NOMO-1 treated with dmso at 0.1 percent for 144 hours (cell line): ENCODE results near the gene PIP4K2A.

Experiments used
- DNase-seq: peaks from one replicate; lab custom pipeline; 2025; ENCODE audit not compliant: unreplicated experiment; lab: John Stamatoyannopoulos, UW

The PIP4K2A gene

GRCh38 chr10:22604344-22605126, 109.8 kb downstream of the PIP4K2A start:
- no peak for DNase-seq

- no peak for DNase-seq
These were observed 110.8 kb downstream of the PIP4K2A start for GRCh38 chr10:22603581-22603980.

GRCh38 chr10:22601618-22602017, 112.8 kb downstream of the PIP4K2A start:
- no peak for DNase-seq

DNA sequence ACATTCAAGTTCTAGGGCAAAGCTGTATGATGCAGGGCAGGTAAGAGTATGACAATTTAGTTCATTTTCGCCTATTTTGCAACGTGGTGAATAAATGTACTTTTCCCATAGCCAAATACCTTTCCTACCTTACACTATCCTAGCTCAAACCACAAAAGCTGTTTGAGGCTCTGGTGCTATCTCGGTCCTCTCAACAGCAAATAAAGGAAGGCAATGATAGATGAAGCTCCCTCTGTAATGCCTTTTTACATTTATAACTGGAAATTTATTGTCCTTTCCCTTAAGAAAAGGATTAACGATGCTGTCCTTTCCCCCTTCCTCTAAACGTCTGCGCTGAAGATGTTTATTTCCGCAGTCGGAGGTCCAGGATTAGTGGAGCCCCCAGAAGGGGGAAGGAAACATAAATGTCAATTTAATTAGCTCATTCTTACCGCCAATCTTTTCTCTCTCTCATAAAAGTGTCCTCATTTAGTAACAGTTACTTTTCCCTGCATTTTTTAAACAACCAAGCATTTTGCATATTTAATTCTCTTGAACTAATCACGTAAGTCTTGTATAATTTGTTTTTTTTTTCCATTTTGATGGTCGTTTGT, 114.6 kb downstream of the PIP4K2A start:
- no peak for DNase-seq

DNA sequence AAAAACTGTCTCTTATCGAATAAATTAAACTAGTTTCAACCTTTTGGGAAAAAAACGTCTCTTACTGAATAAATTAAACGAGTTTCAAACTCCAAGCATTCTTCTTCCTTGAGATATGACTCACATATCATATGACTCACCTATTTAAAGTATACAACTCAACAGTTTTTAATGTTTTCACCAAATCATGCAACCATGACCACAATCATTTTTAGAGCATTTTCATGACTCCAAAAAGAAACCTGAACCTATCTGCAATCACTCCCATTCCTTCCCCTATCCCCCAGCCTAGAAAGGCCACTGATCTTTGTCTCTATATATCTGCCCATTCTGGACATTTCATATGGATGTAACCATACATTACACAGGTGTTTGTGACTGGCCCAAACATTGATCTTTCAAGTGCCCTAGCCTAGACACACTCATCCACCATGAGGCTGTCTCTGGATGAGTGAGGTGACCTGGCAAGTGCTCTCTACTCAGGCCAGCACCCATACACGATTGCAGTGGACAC, 115.3 kb downstream of the PIP4K2A start:
- DNase-seq: no peak

DNA sequence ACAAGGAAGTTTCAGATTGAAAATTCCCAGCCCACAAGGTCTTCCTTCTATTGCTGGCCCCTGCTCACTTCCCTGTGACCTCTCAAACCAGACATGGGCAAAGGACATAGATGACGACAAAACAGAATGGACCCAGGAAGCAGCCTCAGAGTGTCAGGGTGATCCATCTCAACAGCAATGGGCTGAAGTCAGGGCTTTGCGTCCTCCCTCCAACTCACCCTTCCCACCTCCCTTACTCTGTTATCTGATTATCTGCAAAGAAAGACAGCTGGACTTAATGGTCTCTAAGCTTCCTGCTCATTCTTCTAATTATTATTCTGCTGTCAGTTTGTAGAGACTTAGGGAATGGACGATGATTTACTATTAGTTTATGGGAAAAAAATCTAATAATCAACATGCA, 115.9 kb downstream of the PIP4K2A start:
- no peak for DNase-seq

DNA sequence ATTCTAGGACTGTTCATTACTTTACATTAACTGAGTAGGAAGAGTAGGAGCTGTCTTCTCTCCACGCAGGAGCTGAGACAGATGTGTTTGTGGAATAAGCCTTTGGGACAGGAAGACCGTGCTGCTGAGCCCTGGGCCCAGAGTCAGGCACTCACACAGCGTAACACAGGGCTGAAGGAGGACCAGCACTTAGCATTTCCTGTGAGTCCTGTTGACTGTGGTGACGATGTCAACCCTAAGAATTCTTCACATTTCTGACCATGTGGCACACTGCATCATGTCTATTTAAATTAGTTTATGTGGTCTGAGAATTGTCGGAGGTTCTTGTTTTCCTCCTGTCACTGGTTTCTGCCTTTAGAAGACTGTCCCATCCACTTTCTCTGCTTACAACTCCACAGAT, 117.2 kb downstream of the PIP4K2A start:
- DNase-seq: no peak

- DNase-seq: no peak
These were observed 120.7 kb downstream of the PIP4K2A start for GRCh38 chr10:22593636-22594198.

DNA sequence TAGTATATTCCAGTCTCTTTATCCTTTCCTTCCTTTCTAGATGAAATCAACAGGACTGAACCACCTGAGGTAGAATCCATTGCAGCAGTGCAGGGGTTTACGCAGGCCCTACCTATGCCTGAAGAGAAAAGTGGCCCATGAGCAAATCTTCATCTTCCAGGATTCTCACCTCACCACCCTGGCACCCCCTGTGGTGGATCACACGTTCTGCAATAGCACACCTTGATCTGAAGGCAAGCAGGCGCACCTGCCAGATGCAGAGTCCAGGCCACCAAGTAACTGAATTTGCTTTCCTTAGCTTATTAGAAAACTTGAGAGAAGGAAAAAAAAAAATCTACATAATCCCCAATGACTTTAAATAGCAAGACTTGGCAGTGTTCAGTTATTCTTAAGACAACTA, 121.4 kb downstream of the PIP4K2A start:
- no peak for DNase-seq

DNA sequence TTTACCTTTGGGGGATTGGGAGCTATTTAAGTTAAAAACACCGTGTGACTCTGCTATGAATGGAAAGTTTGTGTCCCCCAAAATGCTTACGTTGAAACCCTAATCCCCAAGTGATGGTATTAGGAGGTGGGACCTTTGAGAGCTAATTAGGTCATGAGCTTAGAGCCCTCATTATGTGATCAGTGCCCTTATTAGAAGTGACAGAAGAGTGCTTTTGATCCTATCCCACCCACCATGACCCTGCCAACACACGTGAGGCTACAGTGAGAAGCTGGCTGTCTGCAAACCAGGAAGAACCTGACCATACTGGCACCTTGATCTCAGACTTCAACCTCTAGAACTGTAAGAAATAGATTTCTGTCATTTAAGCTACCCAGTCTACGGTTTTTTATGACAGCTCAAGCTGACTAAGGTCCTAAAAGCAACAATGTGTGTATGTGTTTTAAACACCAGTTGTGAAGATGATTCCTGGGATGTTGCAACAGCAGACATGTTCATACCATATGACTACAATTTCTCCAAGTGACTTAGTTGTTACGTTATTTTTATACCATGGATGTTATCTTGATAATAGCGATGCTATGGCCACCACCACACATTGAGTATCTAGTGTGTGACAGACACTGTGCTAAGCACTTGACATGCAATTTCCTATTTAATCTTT, 124.4 kb downstream of the PIP4K2A start:
- no peak for DNase-seq

DNA sequence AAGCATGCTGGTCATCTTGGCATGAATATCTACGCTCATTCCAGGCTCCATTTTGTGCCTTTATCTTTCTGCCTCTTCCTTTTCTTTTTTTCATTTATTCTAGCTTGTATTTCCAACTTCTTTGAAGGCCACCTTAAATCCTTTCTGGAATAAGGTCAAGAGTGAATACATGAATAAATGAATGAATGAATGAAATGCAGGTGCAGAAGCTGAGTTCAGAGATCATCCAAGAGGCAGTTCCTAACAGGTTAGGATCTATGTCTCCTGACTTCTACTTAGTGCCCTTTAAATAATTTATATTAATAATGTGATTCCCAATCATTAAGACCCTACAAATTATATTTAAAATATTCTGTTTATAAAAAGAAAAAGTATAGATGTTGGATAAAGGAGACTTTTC, 125.9 kb downstream of the PIP4K2A start:
- no peak for DNase-seq

GRCh38 chr10:22583683-22584082, 130.7 kb downstream of the PIP4K2A start:
- DNase-seq: no peak

DNA sequence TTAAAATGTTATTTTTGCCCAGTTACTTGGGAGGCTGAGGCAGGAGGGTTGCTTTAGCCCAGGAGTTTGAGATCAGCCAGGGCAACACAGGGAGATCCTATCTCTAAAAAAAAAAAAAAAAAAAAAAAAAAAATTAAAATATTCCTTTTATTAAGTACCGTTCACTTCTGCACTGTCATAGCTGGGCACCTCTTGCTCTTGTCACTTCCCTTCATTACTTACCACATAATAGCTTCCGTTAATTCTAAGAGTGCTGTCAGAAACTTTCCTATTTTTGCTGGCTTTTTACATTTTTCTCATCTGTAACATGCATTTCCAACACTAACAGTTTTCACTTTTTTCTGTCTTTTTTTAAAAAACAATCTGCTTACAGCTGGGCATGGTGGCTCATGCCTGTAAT, 132.9 kb downstream of the PIP4K2A start:
- DNase-seq: peak; percentile 9

DNA sequence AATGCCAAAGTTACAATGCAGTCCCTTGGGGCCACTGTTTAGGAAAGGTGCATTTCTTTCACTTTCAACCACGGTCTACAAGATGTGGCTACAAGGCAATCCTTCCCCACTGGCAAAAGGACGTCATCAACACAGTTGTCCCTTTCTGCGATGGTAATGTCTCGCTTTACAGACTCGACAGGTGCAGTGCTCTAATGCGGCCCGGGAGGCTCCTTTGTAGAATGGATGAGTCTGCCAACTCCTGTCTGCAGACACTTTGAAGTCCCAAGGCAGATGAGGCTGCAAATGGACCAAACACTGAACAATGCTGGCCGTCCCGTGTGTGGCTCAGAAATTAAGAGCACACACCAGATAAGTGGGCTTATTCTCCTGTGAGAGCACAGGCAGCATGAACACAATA, 133.7 kb downstream of the PIP4K2A start:
- no peak for DNase-seq

- no peak for DNase-seq
These were observed 134.6 kb downstream of the PIP4K2A start for GRCh38 chr10:22579826-22580225.

DNA sequence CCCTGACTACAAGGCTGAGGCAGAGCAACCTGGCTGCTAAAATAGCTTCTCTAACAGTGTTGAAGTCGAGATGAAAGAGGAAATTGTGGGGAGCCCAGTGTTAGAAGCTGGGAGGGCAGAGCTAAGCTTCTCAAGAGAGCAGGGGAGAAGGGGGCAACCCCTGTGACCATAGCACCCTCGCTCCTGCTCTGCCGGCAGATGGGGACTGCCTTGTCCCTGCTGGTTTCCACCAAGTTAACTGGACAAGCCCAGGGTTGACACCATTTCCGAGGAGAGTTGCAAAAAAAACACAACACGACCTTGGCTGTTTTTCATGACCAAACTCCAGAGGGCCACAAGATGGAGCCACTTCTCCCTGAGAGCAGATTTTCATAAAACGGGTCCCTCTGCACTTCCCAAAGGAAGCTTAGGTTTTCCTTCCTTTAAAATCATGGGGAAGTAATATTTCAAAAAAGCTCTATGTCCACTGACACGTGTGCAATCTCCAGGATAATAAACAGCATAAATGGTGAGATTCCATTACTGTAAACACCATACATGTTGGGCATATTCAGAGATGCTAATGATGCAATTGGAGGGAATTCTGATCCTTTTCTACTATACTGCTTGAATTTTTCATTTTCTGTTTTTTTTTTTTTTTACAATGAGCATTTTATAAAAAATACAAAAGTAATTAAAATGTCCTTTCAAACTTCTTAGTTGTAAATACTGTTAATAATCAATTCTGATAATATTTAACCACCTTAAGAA, 140.4 kb downstream of the PIP4K2A start:
- no peak for DNase-seq

GRCh38 chr10:22570733-22571430, 143.5 kb downstream of the PIP4K2A start:
- DNase-seq: no peak

DNA sequence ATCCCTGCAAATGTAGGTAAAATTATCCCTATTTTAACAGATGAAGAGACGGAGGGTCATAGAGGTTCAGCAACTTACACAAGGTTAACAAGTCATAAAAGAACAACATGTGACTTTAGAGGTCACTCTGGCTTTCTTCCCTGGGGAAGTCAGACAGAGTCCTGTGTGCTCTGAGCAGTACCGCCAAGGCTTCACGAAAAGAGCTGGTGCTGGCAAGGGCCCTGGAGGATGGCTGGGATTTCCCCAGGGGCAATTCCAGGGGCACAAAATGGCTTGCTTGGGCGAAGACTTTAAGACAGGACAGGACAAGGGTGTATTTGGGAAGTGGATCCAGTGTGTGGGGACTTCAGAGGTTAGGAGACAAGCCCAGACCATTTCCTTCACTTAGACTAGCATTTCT, 144.1 kb downstream of the PIP4K2A start:
- no peak for DNase-seq

GRCh38 chr10:22568928-22569327, 145.4 kb downstream of the PIP4K2A start:
- no peak for DNase-seq

DNA sequence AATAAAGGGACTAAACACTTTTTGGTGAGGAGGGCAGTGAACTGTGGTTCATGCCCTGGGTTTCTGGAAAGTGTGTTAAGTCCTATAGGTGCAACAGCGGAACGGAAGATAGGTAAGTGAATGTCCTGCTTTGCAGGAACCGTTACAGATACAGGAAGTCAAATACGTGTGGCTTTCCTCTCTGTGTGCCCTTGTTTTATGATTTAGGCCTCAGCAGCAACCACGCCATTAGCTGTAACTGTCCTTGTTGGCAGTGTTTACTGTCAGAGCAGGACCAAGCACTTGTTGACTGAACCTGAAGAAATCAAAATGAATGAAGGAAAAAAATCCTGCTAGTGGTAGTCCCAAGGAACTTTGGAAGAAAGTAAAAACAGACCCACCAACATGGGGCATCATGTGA, 150.3 kb downstream of the PIP4K2A start:
- no peak for DNase-seq
